HG03139 (cell line): ENCODE measurements around the gene PIKFYVE.
"Not testable (repeated sequence)": the region's sequence is repeated elsewhere in the genome, so short reads cannot be mapped to it uniquely, and the experiment has no call there.

Source experiments
- ATAC-seq: cut with Tn5 transposase; IDR thresholded peaks from one replicate; pipeline ENCODE4 v1.9.1; 2021; ENCODE audit not compliant: unreplicated experiment

Gene PIKFYVE

GRCh38 chr2:208297961-208298360 lies 31.9 kb downstream of the PIKFYVE start:
- ATAC-seq: no peak

- ATAC-seq: no peak
Observed at GRCh38 chr2:208300847-208301618, 35.0 kb downstream of the PIKFYVE start.

GRCh38 chr2:208304157-208304556 lies 38.1 kb downstream of the PIKFYVE start:
- ATAC-seq: no peak

DNA sequence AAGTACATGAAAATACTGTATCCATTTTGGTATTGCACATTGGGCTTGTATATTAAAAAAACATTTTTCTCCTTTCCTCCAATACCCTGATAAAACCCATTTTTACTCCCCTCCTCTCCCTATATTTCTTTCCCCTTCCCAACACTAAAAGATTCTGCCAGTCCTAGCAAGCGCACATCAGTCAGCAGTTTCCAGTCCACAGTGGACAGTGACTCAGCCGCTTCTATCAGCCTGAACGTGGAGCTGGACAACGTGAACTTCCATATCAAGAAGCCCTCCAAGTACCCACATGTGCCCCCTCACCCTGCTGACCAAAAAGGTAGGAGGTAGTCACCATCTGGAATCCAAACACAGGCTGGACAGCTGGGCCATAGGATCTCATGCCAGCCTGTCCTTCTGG lies 38.6 kb downstream of the PIKFYVE start:
- no peak for ATAC-seq

GRCh38 chr2:208306291-208306690 lies 40.2 kb downstream of the PIKFYVE start:
- ATAC-seq: no peak

GRCh38 chr2:208311321-208311720 lies 45.3 kb downstream of the PIKFYVE start:
- ATAC-seq: peak; percentile 46

DNA sequence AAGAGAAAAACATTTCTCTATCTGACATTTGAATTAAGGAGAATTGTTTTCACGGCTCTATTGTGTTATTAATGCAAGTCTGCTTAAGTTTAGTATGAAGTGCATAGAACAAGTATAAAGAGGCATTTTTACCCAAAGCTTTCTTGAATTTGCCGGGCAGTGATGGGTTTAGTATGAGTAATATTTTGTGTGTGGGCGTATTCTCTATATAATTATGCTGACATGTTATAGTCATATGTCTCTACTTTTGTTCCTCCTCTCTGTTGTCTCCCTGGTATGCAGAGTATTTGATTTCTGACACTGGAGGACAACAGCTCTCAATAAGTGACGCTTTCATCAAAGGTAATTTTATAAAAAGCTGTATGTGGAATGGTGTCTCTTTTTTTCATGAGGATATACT lies 45.9 kb downstream of the PIKFYVE start:
- peak; percentile 59 for ATAC-seq

DNA sequence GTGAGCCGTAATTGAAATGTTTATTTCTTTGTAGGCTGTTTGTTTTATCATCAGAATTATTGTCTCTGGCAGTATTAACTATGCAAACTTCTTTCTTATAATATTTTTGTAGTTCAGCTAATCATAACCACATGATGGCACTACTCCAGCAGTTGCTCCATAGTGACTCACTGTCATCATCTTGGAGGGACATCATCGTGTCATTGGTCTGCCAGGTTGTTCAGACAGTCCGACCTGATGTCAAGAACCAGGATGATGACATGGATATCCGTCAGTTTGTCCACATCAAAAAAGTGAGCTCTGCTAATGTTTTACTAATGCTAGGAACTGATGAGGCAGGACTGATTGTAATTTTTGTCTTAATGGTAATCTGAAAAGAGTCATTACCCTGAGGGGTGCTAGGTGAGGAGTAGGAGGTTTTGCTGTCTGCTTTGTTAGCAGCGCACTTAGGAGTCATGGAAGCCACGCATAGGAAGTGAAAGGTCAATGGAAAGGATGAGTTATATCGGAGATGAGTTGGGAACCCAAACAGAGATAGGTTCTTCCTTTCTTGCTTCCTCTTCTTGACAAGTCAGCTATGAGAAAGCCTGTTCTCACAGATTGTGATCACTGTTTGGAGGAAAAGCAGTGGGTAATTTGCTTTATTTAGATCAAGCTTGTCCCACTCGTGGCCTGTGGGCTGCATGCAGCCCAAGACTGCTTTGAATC lies 49.2 kb downstream of the PIKFYVE start:
- ATAC-seq: peak; percentile 51

GRCh38 chr2:208318127-208318526 lies 52.1 kb downstream of the PIKFYVE start:
- ATAC-seq: no peak

GRCh38 chr2:208319391-208319790 lies 53.3 kb downstream of the PIKFYVE start:
- ATAC-seq: no peak

DNA sequence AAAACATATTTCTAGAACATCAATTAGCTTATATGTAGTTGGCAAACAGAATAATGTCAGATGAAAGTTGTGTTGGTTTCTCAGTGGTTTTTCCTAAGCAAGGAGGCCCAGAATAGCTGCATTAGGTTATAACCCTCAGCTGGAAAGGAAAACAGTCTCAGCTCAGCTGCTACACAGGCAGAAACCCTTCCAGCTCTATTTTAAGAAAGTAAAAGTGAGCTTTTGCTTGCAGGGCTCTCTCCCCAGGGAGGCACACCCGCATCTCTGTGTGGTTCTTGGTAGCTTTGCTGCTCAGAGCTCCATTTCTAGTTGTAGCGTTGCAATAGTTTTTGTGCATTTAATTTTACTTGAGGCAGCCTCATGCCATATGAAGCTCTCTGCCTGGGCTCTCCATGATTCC lies 54.6 kb downstream of the PIKFYVE start:
- peak; percentile 88 for ATAC-seq

DNA sequence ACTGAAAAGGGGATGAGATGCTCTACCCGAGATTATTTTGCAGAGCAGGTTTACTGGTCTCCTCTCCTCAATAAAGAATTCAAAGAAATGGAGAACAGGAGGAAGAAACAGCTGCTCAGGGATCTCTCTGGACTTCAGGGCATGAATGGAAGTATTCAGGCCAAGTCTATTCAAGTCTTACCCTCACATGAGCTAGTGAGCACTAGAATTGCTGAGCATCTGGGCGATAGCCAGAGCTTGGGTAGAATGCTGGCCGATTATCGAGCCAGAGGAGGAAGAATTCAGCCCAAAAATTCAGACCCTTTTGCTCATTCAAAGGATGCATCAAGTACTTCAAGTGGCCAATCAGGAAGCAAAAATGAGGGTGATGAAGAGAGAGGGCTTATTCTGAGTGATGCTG lies 60.0 kb downstream of the PIKFYVE start:
- no peak for ATAC-seq

DNA sequence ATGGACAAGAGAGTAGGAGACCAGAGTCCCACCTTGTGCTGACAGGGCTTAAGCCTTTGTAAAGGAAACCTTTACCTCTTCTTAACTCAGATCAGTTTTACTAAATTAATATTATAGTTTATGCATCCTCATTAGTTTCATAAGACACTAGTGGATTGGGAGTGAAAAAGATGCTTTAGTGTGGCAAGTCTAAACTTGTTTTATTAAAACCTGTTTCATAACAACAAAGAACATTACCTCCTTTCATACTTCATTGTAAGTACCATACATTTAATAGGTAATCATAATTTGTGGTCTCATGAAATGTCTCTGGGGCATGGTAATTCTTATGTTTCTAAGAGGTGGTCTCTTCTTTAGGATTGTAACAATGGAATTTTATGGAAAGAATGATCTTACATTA lies 63.4 kb downstream of the PIKFYVE start:
- ATAC-seq: no peak

DNA sequence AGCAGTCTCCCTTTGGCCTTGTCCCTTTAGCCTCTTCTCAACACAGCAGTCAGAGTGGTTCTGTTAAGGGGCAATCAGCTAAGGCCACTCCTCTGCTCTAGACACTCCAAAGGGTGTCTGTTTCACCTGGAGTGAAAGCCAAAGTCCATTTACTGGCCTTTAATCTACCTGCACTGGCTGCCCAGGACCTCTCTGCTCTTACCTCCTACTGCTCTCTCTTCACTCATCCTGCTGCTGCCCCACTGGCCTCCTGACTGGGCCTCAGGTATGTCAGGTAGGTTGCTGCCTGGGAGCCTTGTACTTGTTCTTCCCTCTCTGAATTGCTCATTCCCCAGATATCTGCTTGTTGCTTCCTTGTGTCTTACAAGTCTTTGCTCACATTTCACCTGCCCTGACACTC lies 68.2 kb downstream of the PIKFYVE start:
- ATAC-seq: no peak

DNA sequence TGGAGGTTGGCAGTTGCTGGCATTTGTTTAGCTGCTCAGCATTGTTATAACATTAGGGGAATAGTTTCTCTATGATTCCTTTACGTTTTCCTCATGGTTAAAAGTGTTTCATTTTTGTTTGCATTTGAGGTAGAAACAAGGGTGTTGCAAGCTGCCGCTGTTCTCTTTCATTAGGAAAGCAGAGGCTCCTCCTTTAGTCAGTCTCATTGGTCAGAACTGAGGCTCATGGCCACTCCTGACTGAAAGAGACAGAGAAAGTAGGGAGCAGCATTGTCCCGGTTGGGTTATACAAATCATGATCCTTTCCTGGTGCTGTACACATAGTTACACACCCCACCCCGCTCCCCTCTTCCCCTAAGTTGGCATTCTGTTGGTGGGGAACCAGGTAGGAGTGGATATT lies 80.7 kb downstream of the PIKFYVE start:
- ATAC-seq: no peak

DNA sequence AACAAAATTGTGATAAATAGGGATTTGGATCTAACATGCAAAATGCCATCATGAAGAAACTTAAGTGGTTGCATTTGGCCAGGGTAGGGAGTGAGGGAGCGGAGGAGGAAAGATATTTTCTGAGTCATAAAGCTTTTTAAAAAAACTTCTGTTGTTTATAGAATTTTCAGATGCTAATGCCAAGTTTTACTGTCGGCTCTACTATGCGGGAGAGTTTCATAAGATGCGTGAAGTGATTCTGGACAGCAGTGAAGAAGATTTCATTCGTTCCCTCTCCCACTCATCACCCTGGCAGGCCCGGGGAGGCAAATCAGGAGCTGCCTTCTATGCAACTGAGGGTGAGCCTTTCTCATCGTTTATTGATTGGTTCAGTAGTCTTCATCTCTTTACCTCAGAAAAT lies 84.6 kb downstream of the PIKFYVE start:
- ATAC-seq: no peak

GRCh38 chr2:208352644-208353567 lies 86.9 kb downstream of the PIKFYVE start:
- no peak for ATAC-seq

DNA sequence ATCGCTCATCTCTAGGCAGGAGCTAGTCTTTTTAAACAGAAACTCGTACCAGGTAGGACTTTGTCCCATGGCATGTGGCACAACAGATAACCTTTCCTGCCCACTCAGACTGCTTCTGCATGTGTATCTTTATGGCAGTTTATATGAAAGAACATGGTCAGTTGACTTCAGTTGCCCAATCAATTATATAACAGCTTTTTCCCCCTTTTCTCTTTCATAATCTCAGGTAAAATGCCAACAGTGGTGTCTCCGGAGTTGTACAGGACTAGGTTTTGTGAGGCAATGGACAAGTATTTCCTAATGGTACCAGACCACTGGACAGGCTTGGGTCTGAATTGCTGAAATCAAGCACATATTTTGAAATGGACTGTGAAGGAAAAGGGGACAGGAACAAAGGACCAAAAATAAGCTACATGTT lies 88.9 kb downstream of the PIKFYVE start:
- ATAC-seq: no peak

DNA sequence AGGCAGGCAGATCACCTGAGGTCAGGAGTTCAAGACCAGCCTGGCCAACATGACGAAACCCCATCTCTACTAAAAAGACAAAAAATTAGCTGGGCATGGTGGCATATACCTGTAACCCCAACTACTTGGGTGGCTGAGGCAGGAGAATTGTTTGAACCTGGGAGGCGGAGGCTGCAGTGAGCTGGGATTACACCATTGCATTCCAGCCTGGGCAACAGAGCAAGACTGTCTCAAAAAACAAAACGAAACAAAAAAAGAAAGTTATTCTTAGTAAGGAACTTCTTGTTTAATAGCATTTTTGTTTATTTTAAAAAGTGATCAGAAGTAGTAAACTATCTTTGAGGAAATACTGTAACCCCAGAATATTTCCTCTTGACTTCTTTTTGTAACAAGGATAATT lies 90.4 kb downstream of the PIKFYVE start:
- not testable (repeated sequence) for ATAC-seq

DNA sequence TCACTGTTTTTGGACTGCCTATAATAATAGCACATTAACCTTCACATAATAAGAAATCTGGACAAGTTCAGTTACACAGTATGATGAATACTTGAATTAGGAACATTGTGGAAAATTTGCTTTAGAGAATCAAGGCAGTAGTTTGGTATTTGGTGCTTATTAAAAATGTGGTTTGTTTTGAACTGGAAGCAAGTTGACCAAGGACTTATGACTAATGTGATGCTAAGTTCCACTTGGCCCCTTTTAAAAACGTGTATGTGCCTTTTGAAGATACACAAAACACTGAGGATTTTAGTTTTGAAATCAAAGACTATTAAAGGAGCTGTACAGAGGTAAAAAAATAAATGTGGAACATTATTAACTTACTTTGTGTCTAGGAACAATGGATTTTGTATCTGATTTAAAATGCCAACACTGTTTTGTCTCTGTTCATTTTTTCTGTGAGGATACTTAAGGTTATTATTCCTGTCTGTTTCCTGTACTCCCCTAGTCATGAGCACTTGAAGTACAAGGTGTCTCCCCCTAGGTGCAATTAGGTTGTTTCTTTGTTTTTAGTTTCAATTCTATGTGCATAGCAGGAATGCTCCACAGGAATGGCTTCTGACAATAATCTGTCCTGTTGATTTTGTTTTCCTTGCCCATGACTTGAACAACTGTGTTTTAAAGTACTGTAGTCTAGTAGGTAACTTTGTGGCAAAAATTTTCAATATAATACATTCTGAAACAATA lies 91.0 kb downstream of the PIKFYVE start:
- no peak for ATAC-seq
